Prostate gland (tissue), 2 donors: ENCODE data around the gene ATRN.

Experiments used
- POLR2A ChIP-seq: fragments of 450-650 bp; IDR thresholded peaks from one replicate; pipeline ENCODE4 v1.6.1; 2016; ENCODE audit warnings: antibody characterized with exemption, mild to moderate bottlenecking
- TF ChIP-seq, protein P1 (sequence below), 4 experiments: fragments of 200-600 bp in 2 of 4; fragments of 450-650 bp in 2 of 4; sonication (generic) in 2 of 4; IDR thresholded peaks; 1 replicate in 3 of 4; 2 replicates in 1 of 4; pipeline ENCODE4 v1.5.1; 2016 to 2019; ENCODE audit warnings: antibody characterized with exemption in 4 of 4, mild to moderate bottlenecking in 2 of 4, moderate library complexity in 2 of 4

DNA sequence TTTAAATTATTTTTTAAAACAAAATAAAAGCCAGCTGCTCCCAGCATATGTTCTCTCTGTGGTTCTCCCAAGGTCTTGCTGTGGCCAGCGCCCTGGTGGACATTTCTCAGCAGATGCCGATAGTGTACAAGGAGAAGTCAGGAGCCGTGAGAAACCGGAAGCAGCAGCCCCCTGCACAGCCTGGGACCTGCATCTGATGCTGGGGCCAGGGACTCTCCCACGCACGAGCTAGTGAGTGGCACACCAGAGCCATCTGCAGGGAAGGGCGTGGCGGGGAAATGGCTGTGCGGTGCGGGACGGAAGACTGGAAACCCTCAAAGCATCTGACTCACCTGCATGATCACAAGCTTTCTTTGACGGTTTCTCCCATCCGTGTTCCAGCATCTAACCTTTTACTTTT, 175.8 kb downstream of the ATRN start:
- no peak for TF ChIP-seq POLR2A
- TF ChIP-seq, protein P1, sequence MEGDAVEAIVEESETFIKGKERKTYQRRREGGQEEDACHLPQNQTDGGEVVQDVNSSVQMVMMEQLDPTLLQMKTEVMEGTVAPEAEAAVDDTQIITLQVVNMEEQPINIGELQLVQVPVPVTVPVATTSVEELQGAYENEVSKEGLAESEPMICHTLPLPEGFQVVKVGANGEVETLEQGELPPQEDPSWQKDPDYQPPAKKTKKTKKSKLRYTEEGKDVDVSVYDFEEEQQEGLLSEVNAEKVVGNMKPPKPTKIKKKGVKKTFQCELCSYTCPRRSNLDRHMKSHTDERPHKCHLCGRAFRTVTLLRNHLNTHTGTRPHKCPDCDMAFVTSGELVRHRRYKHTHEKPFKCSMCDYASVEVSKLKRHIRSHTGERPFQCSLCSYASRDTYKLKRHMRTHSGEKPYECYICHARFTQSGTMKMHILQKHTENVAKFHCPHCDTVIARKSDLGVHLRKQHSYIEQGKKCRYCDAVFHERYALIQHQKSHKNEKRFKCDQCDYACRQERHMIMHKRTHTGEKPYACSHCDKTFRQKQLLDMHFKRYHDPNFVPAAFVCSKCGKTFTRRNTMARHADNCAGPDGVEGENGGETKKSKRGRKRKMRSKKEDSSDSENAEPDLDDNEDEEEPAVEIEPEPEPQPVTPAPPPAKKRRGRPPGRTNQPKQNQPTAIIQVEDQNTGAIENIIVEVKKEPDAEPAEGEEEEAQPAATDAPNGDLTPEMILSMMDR (IDR thresholded peaks at IDR 0.05), result no peak
